Neuronal stem cell (in vitro differentiated cells): ENCODE measurements around the gene HMG20B.

Source experiments
- DNase-seq: peaks from one replicate; pipeline ENCODE4 v3.0.0-alpha.2; 2013; ENCODE audit warnings: low spot score
- H2AFZ ChIP-seq: one replicate; pipeline ENCODE4 v1.6.1; 2013; ENCODE audit warnings: mild to moderate bottlenecking, low read length, inconsistent platforms
- H2AK5ac ChIP-seq: 2 replicates; pipeline ENCODE4 v1.6.1; 2013; ENCODE audit warnings: low read depth, mild to moderate bottlenecking, inconsistent platforms, low read length, moderate library complexity, mixed read lengths
- H2BK120ac ChIP-seq: 2 replicates; pipeline ENCODE4 v1.6.1; 2013; ENCODE audit warnings: low read depth, mild to moderate bottlenecking, inconsistent platforms, low read length, moderate library complexity, mixed read lengths
- H2BK12ac ChIP-seq: one replicate; pipeline ENCODE4 v1.6.1; 2013; ENCODE audit warnings: low read length, inconsistent platforms
- H2BK15ac ChIP-seq: 2 replicates; pipeline ENCODE4 v1.6.1; 2013; ENCODE audit warnings: mild to moderate bottlenecking, low read length, inconsistent platforms, mixed read lengths
- H2BK5ac ChIP-seq: one replicate; pipeline ENCODE4 v1.6.1; 2013; ENCODE audit warnings: inconsistent platforms, mild to moderate bottlenecking, low read length, moderate library complexity
- H3K14ac ChIP-seq: one replicate; pipeline ENCODE4 v1.6.1; 2013; ENCODE audit warnings: low read length, inconsistent platforms
- H3K18ac ChIP-seq: 2 replicates; pipeline ENCODE4 v1.6.1; 2013; ENCODE audit warnings: low read length, inconsistent platforms
- H3K23ac ChIP-seq: 2 replicates; pipeline ENCODE4 v1.6.1; 2013; ENCODE audit warnings: low read depth, mild to moderate bottlenecking, mixed read lengths, low read length, inconsistent platforms; ENCODE audit not compliant: poor library complexity
- H3K27ac ChIP-seq: replicated peaks from 3 replicates; pipeline ENCODE4 v1.5.1; 2013; ENCODE audit warnings: low read length, inconsistent platforms
- H3K27me3 ChIP-seq, 3 experiments: 2 replicates each; pipeline ENCODE4 v1.6.1; 2013; ENCODE audit warnings: low read length in 3 of 3, mild to moderate bottlenecking in 2 of 3, inconsistent platforms in 1 of 3, low read depth in 1 of 3, mixed read lengths in 1 of 3, moderate library complexity in 1 of 3; ENCODE audit not compliant: control insufficient read depth in 3 of 3, insufficient read depth in 3 of 3
- H3K36me3 ChIP-seq, 2 donors: replicated peaks in 1 of 2; 2 replicates each; pipeline ENCODE4 v1.6.1; 2013; ENCODE audit warnings: low read length in 2 of 2; ENCODE audit not compliant: control insufficient read depth in 2 of 2, insufficient read depth in 2 of 2
- H3K4ac ChIP-seq: 2 replicates; pipeline ENCODE4 v1.6.1; 2013; ENCODE audit warnings: inconsistent platforms, mild to moderate bottlenecking, low read length, moderate library complexity
- H3K4me1 ChIP-seq, 2 donors: 1 replicate in 1 of 2; 2 replicates in 1 of 2; pipeline ENCODE4 v1.6.1; 2013; ENCODE audit warnings: low read length in 2 of 2, low read depth in 1 of 2; ENCODE audit not compliant: control insufficient read depth in 2 of 2, insufficient read depth in 1 of 2
- H3K4me2 ChIP-seq: one replicate; pipeline ENCODE4 v1.6.1; 2013; ENCODE audit warnings: mild to moderate bottlenecking, low read length, inconsistent platforms; ENCODE audit not compliant: insufficient read depth, poor library complexity, severe bottlenecking
- H3K4me3 ChIP-seq, 2 donors: 2 replicates each; pipeline ENCODE4 v1.5.1; 2013; ENCODE audit warnings: low read length in 2 of 2, mild to moderate bottlenecking in 2 of 2, inconsistent platforms in 1 of 2, moderate library complexity in 1 of 2
- H3K79me1 ChIP-seq: one replicate; pipeline ENCODE4 v1.6.1; 2013; ENCODE audit warnings: low read depth, mild to moderate bottlenecking, inconsistent platforms, low read length, moderate library complexity
- H3K9ac ChIP-seq: one replicate; pipeline ENCODE4 v1.6.1; 2013; ENCODE audit warnings: mild to moderate bottlenecking, low read depth, low read length, inconsistent platforms; ENCODE audit not compliant: poor library complexity
- H3K9me3 ChIP-seq, 2 donors: replicated peaks in 1 of 2; 2 replicates each; pipeline versions ENCODE3 to v1.6.1; 2013; ENCODE audit warnings: low read length in 2 of 2, mild to moderate bottlenecking in 2 of 2, inconsistent platforms in 1 of 2, low read depth in 1 of 2, mixed read lengths in 1 of 2, moderate library complexity in 1 of 2; ENCODE audit not compliant: control insufficient read depth in 2 of 2, insufficient read depth in 1 of 2
- H4K8ac ChIP-seq: one replicate; pipeline ENCODE4 v1.6.1; 2013; ENCODE audit warnings: low read depth, mild to moderate bottlenecking, inconsistent platforms, low read length, moderate library complexity
- H4K91ac ChIP-seq: one replicate; pipeline ENCODE4 v1.6.1; 2013; ENCODE audit warnings: low read length, low read depth, mild to moderate bottlenecking, inconsistent platforms; ENCODE audit not compliant: poor library complexity
- WGBS, 2 donors: extraction: QIAGEN DNeasy Blood & Tissue Kit; methylation state at CpG; one replicate each; pipeline ENCODE4 v1.1.7; 2013; ENCODE audit warnings: missing lambda C conversion rate in 2 of 2, mixed read lengths in 1 of 2; ENCODE audit not compliant: insufficient read length in 2 of 2, insufficient replicate concordance in 1 of 2; ENCODE audit errors: extremely low coverage in 2 of 2; 5-methylcytosine and 5-hydroxymethylcytosine counted together

HMG20B gene

DNA sequence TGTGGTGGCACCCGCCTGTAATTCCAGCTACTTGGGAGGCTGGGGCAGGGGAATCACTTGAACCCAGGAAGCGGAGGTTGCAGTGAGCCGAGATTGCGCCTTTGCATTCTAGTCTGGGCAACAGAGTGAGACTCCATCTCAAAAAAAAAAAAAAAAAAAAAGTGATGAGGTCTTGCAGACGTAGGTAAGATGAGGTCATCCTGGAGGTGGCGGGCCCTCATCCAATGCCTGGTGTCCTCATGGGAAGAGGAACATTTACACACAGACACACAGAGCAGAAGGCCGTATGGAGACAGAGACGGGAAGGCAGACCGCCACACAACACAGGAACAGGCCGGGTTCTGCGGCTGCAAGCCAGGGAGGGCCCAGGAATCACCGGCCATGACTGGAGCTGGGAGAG is 49.5 kb downstream of the HMG20B start:
- Histone ChIP-seq H3K79me1 (peaks cover 16% of the 10 kb centered on the region), H2BK120ac (no peak overlapping the region), H2BK15ac (no peak overlapping the region), H3K4me2 (no peak overlapping the region), H3K23ac (no peak overlapping the region), H3K4me1 (peaks cover 2 to 6% of the 10 kb centered on the region in 2 donors), H3K4ac (no peak overlapping the region), H4K91ac (no peak overlapping the region), H2BK12ac (no peak overlapping the region), H3K27ac (no peak overlapping the region), H3K4me3 (peak overlapping the region in 1 of 2 donors; percentile 37), H3K9ac (no peak overlapping the region), H2AFZ (no peak overlapping the region), H2AK5ac (no peak overlapping the region), H3K27me3 (no peaks in the 10 kb centered on the region), H3K9me3 (no peaks in the 10 kb centered on the region), H3K14ac (no peak overlapping the region), H2BK5ac (no peak overlapping the region), H3K36me3 (peaks cover 0 to 44% of the 10 kb centered on the region in 2 donors), H3K18ac (no peak overlapping the region), H4K8ac (no peak overlapping the region)
- no peak for DNase-seq
- no CpG with 5 or more reads among the region's 12 CpGs for WGBS, 2 donors

DNA sequence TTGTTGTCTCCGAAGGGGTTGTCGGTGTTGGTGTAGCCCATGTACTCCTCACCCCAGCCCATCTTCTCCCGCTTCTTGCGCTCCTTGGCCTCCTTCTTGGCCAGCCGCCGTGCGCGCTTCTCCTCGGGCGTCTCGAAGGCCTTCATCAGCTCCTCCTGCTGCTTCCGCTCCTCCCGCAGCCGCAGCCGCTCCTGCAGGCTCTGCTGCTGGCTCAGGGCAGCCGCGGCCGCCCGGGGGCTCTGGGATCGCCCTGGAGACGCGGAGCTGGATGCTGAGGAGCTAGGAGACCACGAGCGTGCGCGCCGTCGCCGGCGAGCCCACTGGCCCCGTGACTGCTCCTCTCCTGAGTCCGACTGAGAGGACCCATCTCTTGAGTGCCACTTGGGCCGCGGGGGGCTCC is 51.0 kb downstream of the HMG20B start:
- peaks cover 16% of the 10 kb centered on the region for H3K79me1 ChIP-seq
- DNase-seq, result no peak

DNA sequence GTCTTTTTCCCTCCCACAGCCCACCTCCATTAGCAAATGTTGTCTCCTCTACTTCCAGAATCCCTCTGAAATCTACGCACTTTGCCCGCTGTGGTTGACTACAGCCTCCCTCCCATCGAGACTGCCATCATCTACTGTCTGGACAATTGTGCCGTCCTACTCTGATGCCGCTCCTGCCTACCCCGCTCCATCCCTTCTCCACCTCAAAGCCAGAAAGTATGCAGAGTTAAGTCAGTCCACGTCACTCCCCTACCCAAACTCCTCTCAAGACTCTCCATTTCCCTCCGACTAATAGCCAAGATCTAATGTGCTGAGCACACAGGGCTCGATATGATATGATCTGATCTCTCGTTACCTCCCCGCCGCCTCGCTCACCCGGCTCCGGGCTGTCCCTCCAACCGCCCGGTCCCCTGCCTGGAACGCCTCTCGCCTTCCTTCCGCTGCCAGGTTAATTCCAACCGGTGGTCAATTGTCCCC is 53.3 kb downstream of the HMG20B start:
- DNase-seq, result no peak
- Histone ChIP-seq H2BK5ac (peak overlapping the region; percentile 89), H3K27ac (no peak overlapping the region), H3K9me3 (peaks cover 0 to 2% of the 10 kb centered on the region in 2 donors), H2AFZ (peak overlapping the region; percentile 90), H3K14ac (no peak overlapping the region), H3K4me3 (peak overlapping the region; percentile 86 to 95), H3K79me1 (peaks cover 11% of the 10 kb centered on the region), H4K8ac (no peak overlapping the region), H3K4me1 (peaks cover 2 to 6% of the 10 kb centered on the region in 2 donors), H3K4ac (no peak overlapping the region), H2BK120ac (no peak overlapping the region), H3K23ac (no peak overlapping the region), H3K18ac (no peak overlapping the region), H3K9ac (peak overlapping the region; percentile 95), H2BK12ac (no peak overlapping the region), H4K91ac (no peak overlapping the region), H3K4me2 (peak overlapping the region; percentile 84), H3K27me3 (no peaks in the 10 kb centered on the region), H2AK5ac (no peak overlapping the region), H2BK15ac (no peak overlapping the region), H3K36me3 (peaks cover 0 to 28% of the 10 kb centered on the region in 2 donors)
- no CpG with 5 or more reads among the region's 21 CpGs for WGBS, 2 donors

More for the DNA sequence above, 51.0 kb downstream of the HMG20B start:
- H2BK12ac ChIP-seq, result no peak overlapping the region
- H2AK5ac ChIP-seq, result no peak overlapping the region
- H2BK120ac ChIP-seq, result no peak overlapping the region
- H3K4me2 ChIP-seq, result no peak overlapping the region
- no peak overlapping the region for H3K23ac ChIP-seq
- peaks cover 0 to 2% of the 10 kb centered on the region in 2 donors for H3K9me3 ChIP-seq
- no peak overlapping the region for H4K8ac ChIP-seq
- H2BK15ac ChIP-seq, result no peak overlapping the region
- no peak overlapping the region for H3K14ac ChIP-seq
- no peak overlapping the region for H3K4ac ChIP-seq
- WGBS, 2 donors, result no CpG with 5 or more reads among the region's 34 CpGs
- H3K4me1 ChIP-seq, result peaks cover 2 to 6% of the 10 kb centered on the region in 2 donors
- no peak overlapping the region for H3K27ac ChIP-seq
- no peak overlapping the region for H2BK5ac ChIP-seq
- no peak overlapping the region for H3K18ac ChIP-seq
- H4K91ac ChIP-seq, result no peak overlapping the region
- no peaks in the 10 kb centered on the region for H3K27me3 ChIP-seq
- H3K36me3 ChIP-seq, result peaks cover 0 to 37% of the 10 kb centered on the region in 2 donors
- H2AFZ ChIP-seq, result no peak overlapping the region
- H3K9ac ChIP-seq, result no peak overlapping the region
- H3K4me3 ChIP-seq, result no peak overlapping the region

GRCh38 chr19:3626473-3627350 is 54.0 kb downstream of the HMG20B start, which contains the start of gene CACTIN:
Gene CACTIN (minus strand): TSS chr19:3626790. CDS start chr19:3626762, 28 bp downstream.
- peak within 1 kb of the TSS; percentile 89 for H2BK5ac ChIP-seq
- peak within 1 kb of the TSS; percentile 50 for H4K91ac ChIP-seq
- H3K4me1 ChIP-seq, result peaks cover 2 to 6% of the 10 kb centered on the region in 2 donors
- H3K9ac ChIP-seq, result peak within 1 kb of the TSS; percentile 97
- no CpG with 5 or more reads among the region's 80 CpGs for WGBS, 2 donors
- peaks cover 0 to 2% of the 10 kb centered on the region in 2 donors for H3K9me3 ChIP-seq
- peak within 1 kb of the TSS; percentile 19 for H2BK12ac ChIP-seq
- no peak within 1 kb of the TSS for H3K4ac ChIP-seq
- H3K79me1 ChIP-seq, result peaks cover 11% of the 10 kb centered on the region
- peak within 1 kb of the TSS; percentile 99 for H3K18ac ChIP-seq
- H3K23ac ChIP-seq, result peak within 1 kb of the TSS; percentile 97
- peak within 1 kb of the TSS; percentile 80 for H3K27ac ChIP-seq
- peak within 1 kb of the TSS; percentile 80 for H2AK5ac ChIP-seq
- no peaks in the 10 kb centered on the region for H3K27me3 ChIP-seq
- peak; percentile 97 for DNase-seq
- H2AFZ ChIP-seq, result peak within 1 kb of the TSS; percentile 90
- peak within 1 kb of the TSS; percentile 79 for H3K14ac ChIP-seq
- no peak within 1 kb of the TSS for H4K8ac ChIP-seq
- peaks cover 3 to 31% of the 10 kb centered on the region in 2 donors for H3K36me3 ChIP-seq
- no peak within 1 kb of the TSS for H2BK15ac ChIP-seq
- peak within 1 kb of the TSS; percentile 84 for H3K4me2 ChIP-seq
- peak within 1 kb of the TSS; percentile 84 for H2BK120ac ChIP-seq
- peak within 1 kb of the TSS; percentile 86 to 95 for H3K4me3 ChIP-seq
